HepG2 (cell line): ENCODE data around the gene HADHA. TPM values are rescaled to one million over a fixed set of nuclear protein-coding genes. Genes with fewer than 3 reads are reported as not detected.

Experiments used
- ARNT2 ChIP-seq: sonication (generic); formaldehyde crosslinking; IDR thresholded peaks from 2 replicates; pipeline ENCODE4 v1.8.0; 2022; ENCODE audit warnings: mild to moderate bottlenecking, low read depth, missing genetic modification reagents, moderate library complexity
- BRCA1 ChIP-seq: sonication (generic); formaldehyde crosslinking; IDR thresholded peaks from 2 replicates; pipeline ENCODE4 v1.4.0; 2020; ENCODE audit warnings: missing genetic modification reagents
- BRD4 ChIP-seq: sonication (generic); formaldehyde crosslinking; IDR thresholded peaks from 2 replicates; pipeline ENCODE4 v1.4.0; 2020; ENCODE audit warnings: missing genetic modification reagents
- CBX2 ChIP-seq, 2 experiments: fragments of 200-600 bp in 1 of 2; sonication (generic); formaldehyde crosslinking in 1 of 2; IDR thresholded peaks; 2 replicates each; pipeline versions ENCODE4 v1.7.0 to v1.8.1; 2018 to 2022; ENCODE audit warnings: low read depth in 2 of 2, low read length in 1 of 2, mild to moderate bottlenecking in 1 of 2, missing genetic modification reagents in 1 of 2
- CREM ChIP-seq, 2 experiments: sonication (generic) in 1 of 2; formaldehyde crosslinking in 1 of 2; IDR thresholded peaks; 2 replicates each; pipeline versions ENCODE4 v1.4.0 to v1.6.1; 2016 to 2020; ENCODE audit warnings: antibody characterized with exemption in 1 of 2, mild to moderate bottlenecking in 1 of 2, missing genetic modification reagents in 1 of 2
- ETV6 ChIP-seq: sonication (generic); formaldehyde crosslinking; conservative IDR thresholded peaks from 2 replicates; pipeline ENCODE4 v1.4.0; 2020; ENCODE audit warnings: missing genetic modification reagents
- GABPB1 ChIP-seq: IDR thresholded peaks from 2 replicates; pipeline ENCODE4 v1.6.1; 2016; ENCODE audit warnings: mild to moderate bottlenecking, missing genetic modification reagents, moderate library complexity, missing compliant biosample characterization
- GFI1 ChIP-seq: sonication (generic); formaldehyde crosslinking; IDR thresholded peaks from 2 replicates; pipeline ENCODE4 v1.5.0; 2020; ENCODE audit warnings: missing genetic modification reagents, mild to moderate bottlenecking, borderline replicate concordance
- KDM4B ChIP-seq: sonication (generic); formaldehyde crosslinking; IDR thresholded peaks from 2 replicates; pipeline ENCODE4 v1.4.0; 2020; ENCODE audit warnings: missing genetic modification reagents
- MAZ ChIP-seq, 2 experiments: sonication (generic) in 1 of 2; formaldehyde crosslinking in 1 of 2; IDR thresholded peaks; 2 replicates each; pipeline versions ENCODE4 v1.5.0 to v1.6.1; 2012 to 2020; ENCODE audit warnings: low read depth in 2 of 2, mild to moderate bottlenecking in 2 of 2, borderline replicate concordance in 1 of 2, improper control_type of control experiment in 1 of 2, low read length in 1 of 2, missing genetic modification reagents in 1 of 2, moderate library complexity in 1 of 2
- NCOA1 ChIP-seq: sonication (generic); formaldehyde crosslinking; IDR thresholded peaks from 2 replicates; pipeline ENCODE4 v1.9.0; 2021; ENCODE audit warnings: missing genetic modification reagents
- PLRG1 ChIP-seq: fragments of 450-650 bp; conservative IDR thresholded peaks from 2 replicates; pipeline ENCODE4 v1.6.1; 2016
- POGZ ChIP-seq: sonication (generic); formaldehyde crosslinking; IDR thresholded peaks from 2 replicates; pipeline ENCODE4 v1.4.0; 2020; ENCODE audit warnings: mild to moderate bottlenecking, missing genetic modification reagents
- SKI ChIP-seq: fragments of 450-650 bp; IDR thresholded peaks from one replicate; pipeline ENCODE4 v1.6.1; 2018; ENCODE audit warnings: mild to moderate bottlenecking; ENCODE audit not compliant: partially characterized antibody
- SP140L ChIP-seq: sonication (generic); formaldehyde crosslinking; IDR thresholded peaks from 2 replicates; pipeline ENCODE4 v1.4.0; 2020; ENCODE audit warnings: missing genetic modification reagents, borderline replicate concordance
- SYNCRIP ChIP-seq: fragments of 200-400 bp; formaldehyde crosslinking; IDR thresholded peaks from 2 replicates; pipeline ENCODE4 v1.6.1; 2018; ENCODE audit warnings: mild to moderate bottlenecking, low read depth, low read length; ENCODE audit not compliant: insufficient read depth
- ZFP36L1 ChIP-seq: sonication (generic); formaldehyde crosslinking; IDR thresholded peaks from 2 replicates; pipeline ENCODE4 v1.8.0; 2022; ENCODE audit warnings: mild to moderate bottlenecking, missing genetic modification reagents, moderate library complexity
- ZNF329 ChIP-seq: sonication (generic); formaldehyde crosslinking; IDR thresholded peaks from 2 replicates; pipeline ENCODE4 v1.9.0; 2021; ENCODE audit warnings: low read depth, mild to moderate bottlenecking, missing genetic modification reagents
- ZNF33A ChIP-seq: sonication (generic); formaldehyde crosslinking; IDR thresholded peaks from 2 replicates; pipeline ENCODE4 v1.5.1; 2020; ENCODE audit warnings: missing genetic modification reagents, mild to moderate bottlenecking, moderate library complexity, borderline replicate concordance
- ZNF547 ChIP-seq: sonication (generic); formaldehyde crosslinking; IDR thresholded peaks from 2 replicates; pipeline ENCODE4 v1.5.1; 2020; ENCODE audit warnings: mild to moderate bottlenecking, missing genetic modification reagents
- ZNF7 ChIP-seq: IDR thresholded peaks from 2 replicates; pipeline ENCODE4 v1.6.1; 2016; ENCODE audit warnings: missing biosample characterization, missing genetic modification reagents
- polyA plus RNA-seq, 8 experiments: library from polyadenylated mRNA; depleted of rRNA in 3 of 8; stranded (reverse) in 7 of 8; unstranded in 1 of 8; fragments of >200 nt; fragmentation: Illumina TruSeq in 4 of 8; extraction: Trizol in 4 of 8; gene quantifications; 2 replicates each; pipeline versions ENCODE4 v1.2.1 to v1.2.3, GENCODE V29; 2011 to 2016; ENCODE audit warnings: low read depth in 4 of 8, missing spikeins in 1 of 8, mixed read lengths in 1 of 8; ENCODE audit not compliant: insufficient read depth in 1 of 8
- total RNA-seq, 5 experiments: library from RNA; depleted of rRNA; stranded (reverse); fragments of >200 nt; fragmentation: Illumina TruSeq; extraction: Trizol; gene quantifications; 2 replicates each; pipeline ENCODE4 v1.2.3, GENCODE V29; 2016; ENCODE audit warnings: low read depth in 1 of 5
- TF ChIP-seq, protein P1 (sequence below): conservative IDR thresholded peaks from 2 replicates; pipeline ENCODE4 v1.6.1; 2018; ENCODE audit warnings: missing genetic modification reagents
- TF ChIP-seq, protein P2 (sequence below): sonication (generic); formaldehyde crosslinking; IDR thresholded peaks from 2 replicates; pipeline ENCODE4 v1.4.0; 2020; ENCODE audit warnings: missing genetic modification reagents, borderline replicate concordance

The HADHA gene
- total and polyA plus RNA-seq, 2 of the 13 experiments (the other 11 are each of a cell fraction or from before 2014, with no cell fraction given): 102 to 270 TPM

DNA sequence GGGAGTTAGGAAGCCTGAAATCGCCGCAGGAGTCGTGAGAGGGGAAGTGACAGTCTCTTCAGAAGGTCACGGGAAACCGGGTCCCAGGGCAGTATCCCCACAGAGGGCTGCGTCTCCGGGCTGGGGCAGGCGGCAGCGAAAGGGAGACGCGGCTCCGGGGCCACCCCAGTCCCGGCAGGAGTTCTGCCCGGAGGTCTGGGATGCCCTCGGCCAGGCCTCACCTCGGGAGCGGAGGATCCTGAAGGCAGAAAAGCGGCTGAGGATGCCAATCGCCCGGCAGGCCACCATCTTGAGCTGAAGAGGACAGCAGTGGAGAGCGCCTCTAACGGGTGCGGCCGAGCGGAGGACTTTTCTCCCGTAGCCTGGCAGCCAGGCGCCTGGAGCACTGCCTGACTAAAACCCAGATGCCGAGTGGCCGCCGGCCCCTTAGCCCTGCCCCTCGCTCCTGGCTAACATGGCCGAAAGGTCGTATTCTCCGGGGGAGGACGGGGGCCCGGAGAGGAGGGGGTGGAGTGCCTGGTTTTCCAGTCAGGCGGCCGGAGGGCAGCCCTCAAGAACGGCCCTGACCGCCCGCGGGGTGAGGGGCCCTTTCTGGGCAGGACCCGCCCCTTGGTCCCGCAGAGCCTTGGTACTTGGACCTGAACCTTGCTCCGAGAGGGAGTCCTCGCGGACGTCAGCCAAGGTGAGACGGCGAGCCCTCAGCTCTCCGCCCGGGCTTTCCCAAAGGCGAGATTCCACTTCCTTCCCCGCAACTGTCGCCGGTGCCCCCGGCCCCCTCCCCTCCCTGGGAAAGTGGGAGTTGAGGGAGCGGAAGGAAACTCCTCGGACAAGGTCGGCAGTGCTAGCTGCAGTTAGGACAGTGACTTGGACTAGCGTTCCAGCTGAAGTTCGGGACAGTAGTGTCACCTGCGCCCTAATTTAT is at the start of gene HADHA, which contains the start of gene HADHB (continued):
- TF ChIP-seq CREM (IDR thresholded peaks at IDR 0.05) (peak; percentile 85), CREM (CRISPR knock-in tag; IDR thresholded peaks at IDR 0.05) (no peak), PLRG1 (no peak), MAZ (IDR thresholded peaks at IDR 0.05; ENCODE audit: borderline replicate concordance, low read depth, low read length) (peak; percentile 93), MAZ (CRISPR knock-in tag; IDR thresholded peaks at IDR 0.05; ENCODE audit: low read depth) (peak; percentile 57), SKI (peak; percentile 85), GFI1 (CRISPR knock-in tag) (peak; percentile 78; the same call in 1 of the 2 replicates), SYNCRIP (no peak), ZNF7 (CRISPR knock-in tag) (no peak), SP140L (CRISPR knock-in tag) (0 out of 2 replicates have a peak, but pooled peaks have one; percentile 66), ZFP36L1 (CRISPR knock-in tag) (no peak), BRD4 (CRISPR knock-in tag) (peak; percentile 25; the same call in 1 of the 2 replicates), ARNT2 (CRISPR knock-in tag) (peak; percentile 94), POGZ (CRISPR knock-in tag) (peak; percentile 93), ZNF547 (0 out of 2 replicates have a peak, but pooled peaks have one; percentile 74), ZNF33A (CRISPR knock-in tag) (peak; percentile 94; the same call in 1 of the 2 replicates), NCOA1 (CRISPR knock-in tag) (0 out of 2 replicates have a peak, but pooled peaks have one; percentile 5), KDM4B (CRISPR knock-in tag) (peak; percentile 67; the same call in 1 of the 2 replicates), BRCA1 (CRISPR knock-in tag) (peak; percentile 75; the same call in 1 of the 2 replicates), ETV6 (CRISPR knock-in tag) (peak; percentile 78; the same call in 1 of the 2 replicates), ZNF329 (CRISPR knock-in tag) (peak; percentile 64), GABPB1 (peak; percentile 85), CBX2 (IDR thresholded peaks at IDR 0.05; ENCODE audit: low read depth, low read length) (no peak), CBX2 (CRISPR knock-in tag; IDR thresholded peaks at IDR 0.05; ENCODE audit: low read depth) (0 out of 2 replicates have a peak, but pooled peaks have one; percentile 55)
- TF ChIP-seq, protein P1, sequence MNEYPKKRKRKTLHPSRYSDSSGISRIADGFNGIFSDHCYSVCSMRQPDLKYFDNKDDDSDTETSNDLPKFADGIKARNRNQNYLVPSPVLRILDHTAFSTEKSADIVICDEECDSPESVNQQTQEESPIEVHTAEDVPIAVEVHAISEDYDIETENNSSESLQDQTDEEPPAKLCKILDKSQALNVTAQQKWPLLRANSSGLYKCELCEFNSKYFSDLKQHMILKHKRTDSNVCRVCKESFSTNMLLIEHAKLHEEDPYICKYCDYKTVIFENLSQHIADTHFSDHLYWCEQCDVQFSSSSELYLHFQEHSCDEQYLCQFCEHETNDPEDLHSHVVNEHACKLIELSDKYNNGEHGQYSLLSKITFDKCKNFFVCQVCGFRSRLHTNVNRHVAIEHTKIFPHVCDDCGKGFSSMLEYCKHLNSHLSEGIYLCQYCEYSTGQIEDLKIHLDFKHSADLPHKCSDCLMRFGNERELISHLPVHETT (CRISPR knock-in tag): peak; percentile 73
- TF ChIP-seq, protein P2, sequence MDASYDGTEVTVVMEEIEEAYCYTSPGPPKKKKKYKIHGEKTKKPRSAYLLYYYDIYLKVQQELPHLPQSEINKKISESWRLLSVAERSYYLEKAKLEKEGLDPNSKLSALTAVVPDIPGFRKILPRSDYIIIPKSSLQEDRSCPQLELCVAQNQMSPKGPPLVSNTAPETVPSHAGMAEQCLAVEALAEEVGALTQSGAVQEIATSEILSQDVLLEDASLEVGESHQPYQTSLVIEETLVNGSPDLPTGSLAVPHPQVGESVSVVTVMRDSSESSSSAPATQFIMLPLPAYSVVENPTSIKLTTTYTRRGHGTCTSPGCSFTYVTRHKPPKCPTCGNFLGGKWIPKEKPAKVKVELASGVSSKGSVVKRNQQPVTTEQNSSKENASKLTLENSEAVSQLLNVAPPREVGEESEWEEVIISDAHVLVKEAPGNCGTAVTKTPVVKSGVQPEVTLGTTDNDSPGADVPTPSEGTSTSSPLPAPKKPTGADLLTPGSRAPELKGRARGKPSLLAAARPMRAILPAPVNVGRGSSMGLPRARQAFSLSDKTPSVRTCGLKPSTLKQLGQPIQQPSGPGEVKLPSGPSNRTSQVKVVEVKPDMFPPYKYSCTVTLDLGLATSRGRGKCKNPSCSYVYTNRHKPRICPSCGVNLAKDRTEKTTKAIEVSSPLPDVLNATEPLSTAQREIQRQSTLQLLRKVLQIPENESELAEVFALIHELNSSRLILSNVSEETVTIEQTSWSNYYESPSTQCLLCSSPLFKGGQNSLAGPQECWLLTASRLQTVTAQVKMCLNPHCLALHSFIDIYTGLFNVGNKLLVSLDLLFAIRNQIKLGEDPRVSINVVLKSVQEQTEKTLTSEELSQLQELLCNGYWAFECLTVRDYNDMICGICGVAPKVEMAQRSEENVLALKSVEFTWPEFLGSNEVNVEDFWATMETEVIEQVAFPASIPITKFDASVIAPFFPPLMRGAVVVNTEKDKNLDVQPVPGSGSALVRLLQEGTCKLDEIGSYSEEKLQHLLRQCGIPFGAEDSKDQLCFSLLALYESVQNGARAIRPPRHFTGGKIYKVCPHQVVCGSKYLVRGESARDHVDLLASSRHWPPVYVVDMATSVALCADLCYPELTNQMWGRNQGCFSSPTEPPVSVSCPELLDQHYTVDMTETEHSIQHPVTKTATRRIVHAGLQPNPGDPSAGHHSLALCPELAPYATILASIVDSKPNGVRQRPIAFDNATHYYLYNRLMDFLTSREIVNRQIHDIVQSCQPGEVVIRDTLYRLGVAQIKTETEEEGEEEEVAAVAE: peak; percentile 52
